HG02763 (cell line): ENCODE data around the gene STX18.

Experiments used
- ATAC-seq: cut with Tn5 transposase; IDR thresholded peaks from one replicate; pipeline ENCODE4 v1.9.1; 2021; ENCODE audit warnings: mild to moderate bottlenecking, moderate library complexity; ENCODE audit not compliant: unreplicated experiment

STX18 gene

GRCh38 chr4:4406455-4407298 lies 135.2 kb downstream of the STX18 start:
- no peak for ATAC-seq

DNA sequence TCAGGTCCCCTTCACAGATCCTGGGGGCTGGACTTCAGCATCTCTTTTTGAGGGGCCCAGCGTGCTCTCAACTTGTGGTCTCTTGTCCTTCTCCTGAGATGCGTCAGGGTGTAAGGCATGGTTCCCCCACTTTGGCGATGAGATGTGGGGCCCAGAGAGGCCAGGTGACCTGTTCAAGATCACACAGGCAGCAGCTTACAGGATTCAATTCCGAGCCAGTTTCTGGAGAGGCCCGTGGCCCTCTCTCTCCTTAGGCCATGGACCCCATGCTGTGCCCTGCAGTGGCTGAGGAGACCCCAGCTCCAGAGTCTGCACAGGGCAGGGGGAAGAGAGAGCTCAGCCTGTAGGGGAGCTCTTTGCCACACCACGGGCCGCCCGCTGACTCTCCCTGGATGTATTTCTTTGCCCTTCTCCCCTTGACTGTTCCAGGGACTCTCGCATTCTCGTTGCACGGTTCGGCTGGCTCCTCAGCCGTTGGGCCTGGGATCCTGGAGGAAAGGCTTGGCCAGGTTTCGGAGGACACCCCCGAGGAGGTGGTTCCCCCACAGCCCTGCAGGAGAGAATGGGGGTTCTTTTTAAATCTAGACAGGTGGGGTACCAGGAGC lies 136.4 kb downstream of the STX18 start:
- ATAC-seq: no peak

DNA sequence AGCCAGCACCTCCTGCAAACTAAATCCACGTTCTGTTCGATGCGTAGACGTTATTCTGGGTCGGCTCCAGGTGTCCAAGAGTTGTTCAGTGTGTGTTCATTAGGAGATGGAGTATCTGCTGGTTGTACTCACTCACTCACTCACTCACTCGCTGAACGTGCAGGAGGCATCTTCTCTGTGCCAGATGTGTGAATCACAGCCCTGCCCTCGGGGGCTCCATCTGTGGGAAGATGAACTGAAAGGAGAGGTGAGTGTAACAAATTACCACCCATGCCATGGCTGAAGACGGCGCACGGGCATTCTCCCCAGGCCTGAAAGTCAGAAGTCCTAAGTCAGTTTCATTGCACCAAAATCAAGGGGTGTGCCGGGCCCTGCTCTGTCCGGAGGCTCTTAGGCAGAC lies 138.9 kb downstream of the STX18 start:
- ATAC-seq: no peak

DNA sequence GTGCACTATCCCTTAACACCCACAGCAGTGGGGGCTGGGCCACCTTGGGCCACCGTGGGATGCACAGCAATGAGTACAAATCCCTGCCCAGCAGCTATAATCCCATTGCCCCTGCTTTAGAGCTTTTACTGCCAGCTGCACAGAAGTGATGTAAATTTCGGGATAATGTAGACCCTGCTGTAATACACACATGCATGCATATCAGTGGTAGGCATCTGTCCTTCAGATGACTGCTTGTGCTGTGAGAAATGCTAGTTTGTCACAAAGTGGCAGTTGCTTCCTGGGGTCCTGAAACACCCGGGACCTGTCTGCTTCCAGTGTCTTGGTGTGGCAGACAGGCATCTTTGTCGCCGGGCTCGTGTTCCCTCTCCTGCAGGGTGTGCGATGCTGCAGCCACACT lies 140.8 kb downstream of the STX18 start:
- no peak for ATAC-seq

DNA sequence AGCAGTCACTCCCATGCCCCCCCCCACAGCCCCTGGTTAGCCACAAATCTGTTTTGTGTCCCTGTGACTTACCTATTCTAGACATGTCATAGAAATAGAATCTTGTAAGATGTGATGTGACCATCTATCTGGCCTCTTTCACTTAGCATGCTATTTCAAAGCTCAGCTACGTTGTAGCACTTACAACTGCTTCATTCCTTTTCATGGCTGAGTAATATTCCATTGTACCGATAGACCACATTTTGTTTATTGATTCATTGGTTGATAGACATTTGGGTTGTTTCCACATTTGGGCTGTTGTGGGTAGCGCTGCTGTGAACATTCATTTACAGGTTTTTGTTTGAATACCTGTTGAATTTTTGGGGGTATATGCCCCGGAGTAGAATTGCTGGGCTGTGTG lies 143.4 kb downstream of the STX18 start:
- no peak for ATAC-seq

DNA sequence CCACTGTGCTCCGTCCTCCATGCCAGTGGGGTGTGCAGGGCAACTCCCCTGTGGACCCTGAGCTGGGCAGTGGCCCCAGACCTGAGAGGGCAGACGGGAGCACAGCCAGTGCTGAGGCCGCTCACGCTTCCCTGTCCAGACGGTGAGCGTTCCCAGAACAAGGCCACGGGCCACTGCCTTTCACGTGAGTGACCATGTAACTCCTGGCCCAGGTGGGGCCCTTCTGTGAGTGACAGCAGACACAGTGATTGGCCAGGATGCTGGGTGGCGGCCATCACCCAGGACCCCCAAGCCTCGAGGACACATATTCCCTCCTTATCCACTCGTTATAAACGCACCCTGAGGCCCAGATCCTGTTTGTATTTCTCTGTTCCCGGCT lies 144.4 kb downstream of the STX18 start:
- ATAC-seq: no peak

DNA sequence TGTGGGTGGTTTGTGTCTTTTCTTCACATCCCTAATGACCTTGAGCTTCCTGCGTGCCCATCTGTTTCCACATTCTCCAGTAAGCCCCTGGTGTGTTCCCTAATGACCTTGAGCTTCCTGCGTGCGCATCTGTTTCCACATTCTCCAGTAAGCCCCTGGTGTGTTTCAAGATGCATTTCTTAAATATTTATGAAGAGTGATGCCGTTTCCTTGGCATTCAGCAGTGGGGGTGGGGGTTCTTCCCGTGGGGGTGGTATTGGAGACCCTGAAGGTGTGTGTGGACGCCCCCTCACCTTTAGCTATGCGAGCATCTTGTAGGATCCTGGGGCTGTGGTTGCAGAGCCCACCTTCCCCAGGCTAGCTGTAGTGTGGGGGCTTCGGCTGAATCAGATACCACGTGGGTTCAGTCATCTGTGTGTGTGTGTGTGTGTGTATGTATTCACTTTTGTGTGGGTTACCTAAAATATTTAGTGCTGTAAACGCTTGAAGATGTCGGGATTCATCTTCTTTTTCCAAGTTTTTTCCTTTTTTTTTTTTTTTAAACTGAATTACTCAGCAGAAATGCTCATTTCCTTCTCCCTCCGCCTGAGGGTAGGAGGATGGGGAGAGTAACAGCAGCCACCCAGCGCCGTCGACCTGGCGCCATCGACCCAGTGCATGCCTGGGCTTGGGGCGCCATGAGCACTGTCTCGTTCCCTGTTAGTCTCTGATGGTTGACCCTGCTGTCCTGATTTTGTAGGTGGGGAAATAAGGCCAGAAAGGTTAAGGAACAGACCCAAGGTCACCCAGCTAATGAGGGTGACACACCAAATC lies 145.0 kb downstream of the STX18 start:
- no peak for ATAC-seq

- no peak for ATAC-seq
These were observed 145.8 kb downstream of the STX18 start for GRCh38 chr4:4395849-4396627.

DNA sequence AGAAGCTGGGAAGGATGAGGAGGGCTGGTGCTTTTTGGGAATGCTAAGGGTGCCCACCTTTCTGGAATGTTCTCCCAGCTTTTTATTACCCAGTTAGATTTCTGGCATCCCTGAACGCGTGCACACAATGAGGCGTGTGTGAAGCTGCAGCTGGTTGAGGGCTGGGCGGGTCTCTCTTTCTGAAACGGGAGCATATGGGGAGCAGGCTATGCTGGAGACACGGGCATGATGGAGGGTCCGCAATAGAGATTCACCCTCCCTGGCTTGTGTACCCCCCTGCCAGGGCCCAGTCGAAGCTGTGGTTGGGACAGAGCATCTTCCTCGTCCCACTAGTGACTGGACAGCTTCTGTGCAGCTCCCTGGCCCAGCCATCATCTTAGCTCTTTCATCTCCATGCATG lies 146.5 kb downstream of the STX18 start:
- no peak for ATAC-seq

GRCh38 chr4:4394644-4395043 lies 147.2 kb downstream of the STX18 start:
- no peak for ATAC-seq

DNA sequence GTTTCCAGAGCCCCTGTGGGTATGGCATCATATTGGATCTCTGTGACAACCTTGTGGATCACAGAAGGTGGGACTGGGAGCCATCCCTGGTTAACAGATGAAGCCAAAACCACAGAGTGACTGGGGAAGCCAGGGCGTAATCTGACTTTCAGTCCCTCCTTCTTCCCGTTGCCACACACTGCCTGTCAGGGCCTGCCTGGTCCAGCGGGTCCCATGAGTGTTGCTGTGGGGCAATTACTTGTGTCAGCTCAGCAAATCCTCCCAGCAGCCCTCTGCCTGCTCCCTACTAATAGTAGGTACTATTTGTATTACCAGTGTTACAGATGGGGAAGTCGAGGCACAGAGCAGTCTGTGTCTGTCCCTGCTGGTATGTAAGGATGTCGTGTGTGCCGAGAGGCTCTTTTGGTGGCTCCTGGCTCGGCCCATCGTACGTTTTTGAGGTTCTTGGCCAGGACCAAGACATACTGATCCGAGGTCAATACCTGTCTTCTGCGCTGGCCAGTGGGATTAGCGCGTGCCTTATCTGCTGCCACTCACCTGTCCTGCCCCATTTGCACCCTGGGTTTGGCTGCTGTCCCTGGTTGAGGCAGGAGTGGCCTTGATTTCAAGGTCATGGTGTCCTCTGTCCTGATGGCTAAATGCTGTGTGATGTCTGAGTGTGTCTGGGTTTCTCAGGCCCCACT lies 149.2 kb downstream of the STX18 start:
- no peak for ATAC-seq

GRCh38 chr4:4391866-4392265 lies 150.0 kb downstream of the STX18 start:
- ATAC-seq: no peak

DNA sequence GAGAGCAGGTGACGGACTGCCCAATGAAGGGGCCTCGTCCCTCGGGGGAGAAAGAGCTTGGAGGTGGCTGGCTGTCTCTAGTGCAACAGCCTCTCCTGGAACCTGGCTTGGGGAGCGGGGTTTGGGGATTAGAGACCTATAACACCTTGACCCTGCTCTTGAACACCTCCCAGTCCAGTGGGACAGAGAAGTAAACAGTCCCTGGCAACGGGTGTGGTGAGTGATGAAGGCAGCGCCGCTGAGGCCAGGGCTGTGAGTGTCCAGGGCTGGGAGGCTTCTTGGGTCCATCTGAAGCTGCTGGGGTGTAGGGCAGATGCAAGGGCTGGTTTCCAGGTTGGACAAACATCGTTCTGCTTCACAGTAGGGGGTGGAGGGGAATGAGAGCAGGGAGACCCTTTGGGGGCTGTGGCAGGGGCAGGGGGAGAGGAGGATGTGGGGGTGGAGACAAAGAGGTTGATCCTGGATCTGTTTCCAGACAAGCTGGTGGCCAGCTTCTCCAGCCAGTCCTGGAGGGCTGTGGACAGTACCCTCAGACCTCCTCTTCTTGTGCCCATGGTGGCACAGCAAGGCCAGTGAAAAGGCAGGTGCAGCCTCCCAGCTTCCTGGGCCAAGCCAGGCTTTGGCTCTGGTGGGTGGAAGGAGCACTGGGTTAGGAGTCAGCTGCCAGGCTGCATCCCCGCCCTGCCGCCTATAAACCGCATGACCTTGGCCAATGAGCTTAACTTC lies 151.2 kb downstream of the STX18 start:
- no peak for ATAC-seq

- ATAC-seq: no peak
These were observed 151.8 kb downstream of the STX18 start for GRCh38 chr4:4390046-4390445.

DNA sequence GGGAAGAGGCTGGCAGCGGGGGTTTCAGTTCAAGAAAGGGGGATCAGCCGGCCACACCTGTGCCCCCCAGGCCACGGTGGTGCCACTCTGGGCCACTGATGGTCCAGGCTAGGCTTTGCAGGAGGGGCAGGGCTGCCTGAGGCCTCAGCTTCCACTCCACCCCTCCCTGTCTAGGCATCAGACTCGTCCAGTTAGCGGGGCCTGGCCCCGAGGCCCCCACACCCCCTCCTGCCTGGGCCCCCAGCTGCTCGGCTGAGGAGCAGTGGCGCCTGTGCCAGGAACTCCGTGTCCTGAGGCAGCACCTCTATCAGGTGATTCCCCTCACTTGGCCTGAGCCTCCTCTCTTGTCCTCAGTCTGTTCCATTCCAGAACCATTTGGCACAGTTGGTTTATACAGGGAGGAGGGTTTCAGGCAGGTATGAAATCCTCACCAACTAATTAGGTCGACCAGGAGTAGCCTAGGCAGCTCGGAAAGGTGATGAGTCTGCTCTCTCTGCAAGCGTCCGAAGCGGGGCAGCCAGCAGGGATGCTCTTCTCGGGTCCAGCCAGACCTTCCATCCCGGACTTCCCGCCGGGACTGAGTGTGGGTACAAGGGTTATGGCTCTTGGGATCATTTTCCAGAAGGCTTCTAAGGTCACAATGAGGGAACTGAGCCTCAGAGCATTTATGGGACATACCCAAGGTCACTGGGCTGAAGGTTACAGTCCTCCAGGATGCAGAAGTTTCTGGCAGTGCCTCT lies 152.8 kb downstream of the STX18 start:
- ATAC-seq: no peak

DNA sequence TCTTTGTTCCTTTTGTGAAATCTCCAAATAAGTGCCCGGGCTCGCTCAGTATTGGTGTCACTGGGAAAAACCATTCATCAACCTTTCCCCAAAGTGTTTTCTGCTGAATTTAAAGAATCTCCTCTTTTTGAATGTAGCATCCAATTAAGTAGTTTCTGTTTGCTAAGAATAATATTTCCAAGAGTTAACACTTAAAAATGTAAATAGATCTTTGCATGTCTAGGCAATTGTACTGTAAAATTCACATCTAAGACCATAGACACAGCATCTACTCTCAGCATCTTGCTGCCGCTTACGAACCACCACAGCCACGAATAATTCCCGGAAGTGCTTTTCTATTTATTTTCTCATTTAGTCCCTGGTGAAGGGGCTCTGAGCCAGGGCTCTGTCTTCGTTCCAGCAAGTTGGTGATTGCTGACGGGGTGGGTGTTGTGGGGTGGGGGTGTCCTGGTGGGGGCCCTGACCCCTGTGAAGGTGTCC lies 153.5 kb downstream of the STX18 start:
- ATAC-seq: no peak

DNA sequence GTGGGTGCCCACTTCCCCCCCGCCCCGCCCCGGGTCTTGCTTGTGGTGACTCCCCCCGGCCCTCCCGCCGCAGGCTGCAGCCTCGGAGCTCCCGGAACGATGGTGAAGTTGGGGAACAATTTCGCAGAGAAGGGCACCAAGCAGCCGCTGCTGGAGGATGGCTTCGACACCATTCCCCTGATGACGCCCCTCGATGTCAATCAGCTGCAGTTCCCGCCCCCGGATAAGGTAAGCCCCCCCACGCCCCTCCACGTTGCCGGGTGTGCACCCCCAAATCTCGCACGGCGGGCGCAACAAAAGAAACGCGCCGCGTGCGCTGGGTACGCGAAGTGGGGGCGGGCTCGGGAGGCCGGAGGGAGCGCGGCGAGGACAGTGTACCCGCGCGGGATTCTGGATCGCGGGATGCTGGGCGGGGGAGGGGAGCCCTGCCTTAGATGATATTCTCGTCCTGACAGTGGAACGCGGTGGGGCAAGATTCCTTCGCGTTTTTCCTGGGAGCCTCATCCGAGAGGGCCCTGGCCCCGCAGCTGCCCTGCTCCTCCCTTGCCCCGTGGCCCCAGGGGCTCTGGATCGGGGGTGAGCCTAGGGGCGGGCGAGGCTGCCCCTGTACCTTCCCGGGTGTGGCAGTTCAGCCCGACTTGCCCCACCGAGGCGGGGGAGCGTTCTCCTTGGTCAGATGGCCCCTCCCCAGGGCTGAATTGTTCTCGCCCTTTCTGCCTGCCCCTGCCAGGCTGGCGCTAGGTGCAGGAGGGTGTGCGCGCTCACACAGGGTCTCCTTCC lies 154.1 kb downstream of the STX18 start:
- no peak for ATAC-seq

GRCh38 chr4:4386736-4387392 lies 155.0 kb downstream of the STX18 start, which contains the start of gene NSG1:
Gene NSG1 (plus strand): TSS chr4:4387102. CDS start chr4:4387630, 528 bp downstream.
- ATAC-seq: no peak
